Naive thymus-derived CD4-positive, alpha-beta T cell (primary cell): ENCODE measurements around the gene NLGN4X. TPM values are rescaled to one million over a fixed set of nuclear protein-coding genes. Genes with fewer than 3 reads are reported as not detected.

Experiments
- ATAC-seq: fragments of 150-1000 bp; cut with Tn5 transposase; 2 replicates; pipeline ENCODE4 v1.10.0; 2021; ENCODE audit warnings: mild to moderate bottlenecking, moderate library complexity
- CTCF ChIA-PET: fragments of 350-600 bp; sonication (Branson Sonifier 250); formaldehyde crosslinking; loops from one replicate; lab custom pipeline; 2021; ENCODE audit warnings: antibody characterized with exemption; lab: Charles Lee
- POLR2A ChIA-PET: fragments of 350-600 bp; sonication (Branson Sonifier 250); formaldehyde crosslinking; loops from one replicate; lab custom pipeline; 2021; ENCODE audit warnings: antibody characterized with exemption, inconsistent platforms; lab: Charles Lee
- DNase-seq, 9 donors: peaks; one replicate each; pipeline versions ENCODE4 v3.0.0 to v3.0.0-alpha.2; 2020 to 2022; ENCODE audit warnings: mixed read lengths in 1 of 9
- H3K27ac ChIP-seq: one replicate; pipeline ENCODE4 v1.7.0; 2013; ENCODE audit warnings: mild to moderate bottlenecking, low read depth, low read length, moderate library complexity
- H3K27me3 ChIP-seq, 2 donors: one replicate each; pipeline ENCODE4 v1.7.0; 2013; ENCODE audit warnings: low read length in 2 of 2, mild to moderate bottlenecking in 2 of 2, moderate library complexity in 2 of 2; ENCODE audit not compliant: control insufficient read depth in 2 of 2, insufficient read depth in 2 of 2
- H3K36me3 ChIP-seq, 3 experiments: 1 replicate in 2 of 3; 2 replicates in 1 of 3; pipeline ENCODE4 v1.7.0; 2013; ENCODE audit warnings: low read length in 3 of 3, mild to moderate bottlenecking in 3 of 3, moderate library complexity in 1 of 3; ENCODE audit not compliant: insufficient read depth in 3 of 3, control insufficient read depth in 2 of 3
- H3K4me1 ChIP-seq, 2 donors: one replicate each; pipeline ENCODE4 v1.7.0; 2013; ENCODE audit warnings: low read length in 2 of 2, mild to moderate bottlenecking in 2 of 2, moderate library complexity in 1 of 2; ENCODE audit not compliant: control insufficient read depth in 2 of 2, insufficient read depth in 2 of 2
- H3K4me3 ChIP-seq: 2 replicates; pipeline ENCODE4 v1.7.0; 2013; ENCODE audit warnings: mild to moderate bottlenecking, low read length
- H3K9me3 ChIP-seq, 3 experiments: 1 replicate in 2 of 3; 2 replicates in 1 of 3; pipeline ENCODE4 v1.7.0; 2013; ENCODE audit warnings: low read length in 3 of 3; ENCODE audit not compliant: control insufficient read depth in 2 of 3
- H3K27ac Mint-ChIP-seq, 9 donors: one replicate each; pipeline ENCODE4 v1.8.0; 2020 to 2022; ENCODE audit warnings: mixed read lengths in 9 of 9, mild to moderate bottlenecking in 8 of 9, moderate library complexity in 5 of 9, inconsistent platforms in 2 of 9
- H3K27me3 Mint-ChIP-seq, 5 donors: one replicate each; pipeline ENCODE4 v1.8.0; 2021 to 2022; ENCODE audit warnings: mixed read lengths in 5 of 5, mild to moderate bottlenecking in 1 of 5
- H3K36me3 Mint-ChIP-seq, 5 donors: one replicate each; pipeline ENCODE4 v1.8.0; 2020 to 2022; ENCODE audit warnings: mixed read lengths in 5 of 5, mild to moderate bottlenecking in 3 of 5, inconsistent platforms in 1 of 5
- H3K4me1 Mint-ChIP-seq, 7 donors: one replicate each; pipeline ENCODE4 v1.8.0; 2020 to 2022; ENCODE audit warnings: mixed read lengths in 7 of 7, mild to moderate bottlenecking in 3 of 7, inconsistent platforms in 1 of 7
- H3K4me3 Mint-ChIP-seq, 10 donors: one replicate each; pipeline ENCODE4 v1.8.0; 2020 to 2022; ENCODE audit warnings: mild to moderate bottlenecking in 10 of 10, mixed read lengths in 10 of 10, moderate library complexity in 6 of 10, inconsistent platforms in 2 of 10
- H3K9me3 Mint-ChIP-seq, 11 donors: one replicate each; pipeline ENCODE4 v1.8.0; 2020 to 2022; ENCODE audit warnings: mixed read lengths in 11 of 11, mild to moderate bottlenecking in 4 of 11, inconsistent platforms in 1 of 11, moderate library complexity in 1 of 11
- intact Hi-C, 2 donors: fragments of 100-400 bp; cut with micrococcal nuclease; formaldehyde crosslinking; loops; one replicate each; pipeline ENCODE4 v1.15.1; 2023
- polyA plus RNA-seq, 2 donors: library from polyadenylated mRNA; unstranded; fragments of 300-500 nt; fragmentation: Illumina TruSeq; gene quantifications; one replicate each; pipeline ENCODE4 v1.2.3, GENCODE V29; 2021
- total RNA-seq, 6 experiments: library from RNA in 5 of 6; stranded (reverse) in 5 of 6; gene quantifications; 1 replicate in 5 of 6; 2 replicates in 1 of 6; pipeline ENCODE4 v1.2.3 and lab custom pipeline; 2021 to 2026

The NLGN4X gene
- total and polyA plus RNA-seq, 7 experiments from 2014 or later, result 0.17 TPM; not detected in 6

- ChIA-PET CTCF (no interaction called here), POLR2A (no interaction called here)
- H3K4me3 ChIP-seq, result no peak overlapping the region
- no peak overlapping the region for H3K27ac ChIP-seq
- no peaks in the 10 kb centered on the region for H3K27me3 ChIP-seq
- no peaks in the 10 kb centered on the region for H3K4me1 Mint-ChIP-seq
- ATAC-seq (no peak), DNase-seq (no peak)
- no peaks in the 10 kb centered on the region for H3K27me3 Mint-ChIP-seq
- peaks cover 0 to 2% (median 0%) of the 10 kb centered on the region in 11 donors for H3K9me3 Mint-ChIP-seq
- H3K36me3 ChIP-seq, result no peaks in the 10 kb centered on the region
- no peak overlapping the region for H3K27ac Mint-ChIP-seq
- no peaks in the 10 kb centered on the region for H3K9me3 ChIP-seq
- H3K4me1 ChIP-seq, result no peaks in the 10 kb centered on the region
- no peak overlapping the region for H3K4me3 Mint-ChIP-seq
- no peaks in the 10 kb centered on the region for H3K36me3 Mint-ChIP-seq
- intact Hi-C loops, result no loop called here
Measured at GRCh38 chrX:6163721-6164120, 64.9 kb downstream of the NLGN4X start.

DNA sequence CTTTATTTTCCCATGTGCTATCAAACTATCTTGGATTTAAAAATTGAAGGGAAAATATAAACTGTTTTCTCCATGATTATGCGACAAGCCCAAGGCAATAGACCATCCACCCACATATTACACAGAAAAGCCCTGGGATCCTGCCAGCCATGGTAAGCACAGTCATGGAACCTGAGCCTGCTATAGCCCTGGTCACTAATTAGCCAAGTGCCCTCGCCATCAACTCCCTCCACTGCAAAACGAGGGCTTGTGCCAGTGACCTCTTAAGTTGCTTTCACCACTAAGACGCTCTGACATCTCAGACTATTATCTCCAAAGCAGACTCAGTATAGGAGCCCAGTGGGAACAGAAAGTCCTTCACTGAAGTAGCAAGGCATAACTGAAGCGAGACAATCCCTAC, 69.2 kb downstream of the NLGN4X start:
- intact Hi-C loops, result no loop called here
- Mint-ChIP-seq H3K4me1 (no peaks in the 10 kb centered on the region), H3K27ac (no peak overlapping the region), H3K4me3 (no peak overlapping the region), H3K36me3 (no peaks in the 10 kb centered on the region), H3K27me3 (no peaks in the 10 kb centered on the region), H3K9me3 (peaks cover 0 to 5% (median 0%) of the 10 kb centered on the region in 11 donors)
- CTCF ChIA-PET, result no interaction called here
- H3K27me3 ChIP-seq, result no peaks in the 10 kb centered on the region
- no peaks in the 10 kb centered on the region for H3K4me1 ChIP-seq
- H3K27ac ChIP-seq, result no peak overlapping the region
- no peak for ATAC-seq
- H3K9me3 ChIP-seq, result no peaks in the 10 kb centered on the region
- no peak overlapping the region for H3K4me3 ChIP-seq
- H3K36me3 ChIP-seq, result no peaks in the 10 kb centered on the region
- POLR2A ChIA-PET, result no interaction called here
- DNase-seq, result no peak

- no peaks in the 10 kb centered on the region for H3K36me3 ChIP-seq
- no peaks in the 10 kb centered on the region for H3K27me3 ChIP-seq
- ATAC-seq (no peak), DNase-seq (no peak)
- intact Hi-C loops, result no loop called here
- H3K4me3 ChIP-seq, result no peak overlapping the region
- ChIA-PET CTCF (no interaction called here), POLR2A (no interaction called here)
- Mint-ChIP-seq H3K36me3 (no peaks in the 10 kb centered on the region), H3K27ac (no peak overlapping the region), H3K4me1 (no peaks in the 10 kb centered on the region), H3K27me3 (no peaks in the 10 kb centered on the region), H3K9me3 (peaks cover 0 to 5% (median 0%) of the 10 kb centered on the region in 11 donors), H3K4me3 (no peak overlapping the region)
- no peaks in the 10 kb centered on the region for H3K4me1 ChIP-seq
- H3K9me3 ChIP-seq, result no peaks in the 10 kb centered on the region
- H3K27ac ChIP-seq, result no peak overlapping the region
Measured at GRCh38 chrX:6151971-6152370, 76.7 kb downstream of the NLGN4X start.

DNA sequence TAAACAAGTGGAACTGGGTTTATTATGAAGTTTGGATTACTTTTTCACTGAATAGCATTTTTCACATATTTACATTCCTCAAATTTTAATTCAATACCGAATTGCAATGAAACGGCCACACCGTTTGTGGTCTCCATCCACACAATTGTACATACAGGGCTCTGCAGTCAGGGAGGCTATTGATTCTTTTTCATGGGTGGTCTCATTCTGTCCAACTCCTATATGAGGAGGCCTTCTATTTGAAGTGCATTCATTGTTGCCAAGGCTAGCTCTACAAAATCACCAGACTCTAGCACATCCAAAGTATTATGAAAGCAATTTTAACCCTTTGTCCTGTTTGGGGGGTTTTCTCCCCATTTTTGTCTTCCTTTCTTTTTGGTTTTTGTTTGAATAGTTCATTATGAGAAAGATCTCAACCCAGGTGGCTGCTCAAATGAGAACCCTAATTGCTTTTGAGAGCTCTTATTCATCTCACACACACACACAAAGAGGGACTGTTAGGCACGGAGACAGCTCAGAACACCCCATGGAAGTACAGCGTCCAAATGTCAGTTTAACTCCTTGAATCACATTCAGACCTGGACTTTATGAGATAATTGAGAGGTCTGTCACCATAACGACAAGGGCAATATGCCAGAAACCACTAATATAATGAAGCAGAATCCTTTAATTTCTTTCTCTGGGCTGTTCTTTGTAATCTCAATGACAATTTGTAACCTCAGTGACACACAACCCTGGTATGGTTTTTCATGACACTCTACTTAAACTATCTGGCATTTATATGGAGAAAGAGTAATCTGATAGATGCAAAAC, 79.4 kb downstream of the NLGN4X start:
- intact Hi-C loops, result no loop called here
- Histone ChIP-seq H3K36me3 (no peaks in the 10 kb centered on the region), H3K27ac (no peak overlapping the region), H3K4me1 (no peaks in the 10 kb centered on the region), H3K4me3 (no peak overlapping the region), H3K27me3 (no peaks in the 10 kb centered on the region), H3K9me3 (no peaks in the 10 kb centered on the region)
- no peak overlapping the region for H3K4me3 Mint-ChIP-seq
- H3K27me3 Mint-ChIP-seq, result no peaks in the 10 kb centered on the region
- no peaks in the 10 kb centered on the region for H3K36me3 Mint-ChIP-seq
- POLR2A ChIA-PET, result no interaction called here
- no peak overlapping the region for H3K27ac Mint-ChIP-seq
- H3K9me3 Mint-ChIP-seq, result peaks cover 0 to 5% (median 0%) of the 10 kb centered on the region in 11 donors
- no peak for ATAC-seq
- H3K4me1 Mint-ChIP-seq, result no peaks in the 10 kb centered on the region
- CTCF ChIA-PET, result no interaction called here
- DNase-seq, result no peak

GRCh38 chrX:6134255-6134654, 94.4 kb downstream of the NLGN4X start:
- no peak for ATAC-seq
- H3K9me3 Mint-ChIP-seq, result peaks cover 0 to 5% (median 0%) of the 10 kb centered on the region in 11 donors

DNA sequence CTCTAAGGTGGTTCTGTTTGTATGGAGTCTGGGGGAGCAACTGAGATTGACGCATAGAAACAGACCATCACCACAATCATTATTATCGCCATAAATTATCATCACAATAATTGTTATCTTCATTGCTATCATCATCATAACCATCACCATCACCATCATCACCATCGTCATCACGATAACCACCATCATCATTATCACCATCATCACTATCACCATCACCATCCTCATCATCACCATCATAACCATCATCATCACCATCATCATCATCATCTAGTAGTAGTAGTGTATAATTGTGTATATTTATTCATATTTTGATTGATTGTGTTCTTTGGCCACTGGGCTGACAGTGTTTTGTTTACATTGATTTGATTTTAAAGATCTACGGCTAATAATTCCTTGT, 95.7 kb downstream of the NLGN4X start:
- ChIA-PET CTCF (no interaction called here), POLR2A (no interaction called here)
- no peaks in the 10 kb centered on the region for H3K36me3 Mint-ChIP-seq
- H3K27ac Mint-ChIP-seq, result no peak overlapping the region
- H3K4me3 ChIP-seq, result no peak overlapping the region
- no peaks in the 10 kb centered on the region for H3K36me3 ChIP-seq
- no peaks in the 10 kb centered on the region for H3K9me3 ChIP-seq
- peaks cover 0 to 5% (median 0%) of the 10 kb centered on the region in 5 donors for H3K27me3 Mint-ChIP-seq
- DNase-seq, result no peak
- no peak overlapping the region for H3K27ac ChIP-seq
- no peaks in the 10 kb centered on the region for H3K27me3 ChIP-seq
- no peaks in the 10 kb centered on the region for H3K4me1 ChIP-seq
- no peak for ATAC-seq
- no peak overlapping the region for H3K4me3 Mint-ChIP-seq
- peaks cover 0 to 5% (median 0%) of the 10 kb centered on the region in 11 donors for H3K9me3 Mint-ChIP-seq
- no peaks in the 10 kb centered on the region for H3K4me1 Mint-ChIP-seq
- intact Hi-C loops, result no loop called here

More at GRCh38 chrX:6134255-6134654, 94.4 kb downstream of the NLGN4X start:
- no peaks in the 10 kb centered on the region for H3K36me3 Mint-ChIP-seq
- no peak overlapping the region for H3K4me3 Mint-ChIP-seq
- peaks cover 0 to 5% (median 0%) of the 10 kb centered on the region in 5 donors for H3K27me3 Mint-ChIP-seq
- no peak overlapping the region for H3K27ac ChIP-seq
- no peak overlapping the region for H3K27ac Mint-ChIP-seq
- no peaks in the 10 kb centered on the region for H3K9me3 ChIP-seq
- intact Hi-C loops, result no loop called here
- H3K36me3 ChIP-seq, result no peaks in the 10 kb centered on the region
- no peaks in the 10 kb centered on the region for H3K27me3 ChIP-seq
- DNase-seq, result no peak
- no peaks in the 10 kb centered on the region for H3K4me1 ChIP-seq
- CTCF ChIA-PET, result no interaction called here
- no peak overlapping the region for H3K4me3 ChIP-seq
- POLR2A ChIA-PET, result no interaction called here
- H3K4me1 Mint-ChIP-seq, result no peaks in the 10 kb centered on the region

GRCh38 chrX:6131287-6131686, 97.4 kb downstream of the NLGN4X start:
- Histone ChIP-seq H3K36me3 (no peaks in the 10 kb centered on the region), H3K27ac (no peak overlapping the region), H3K27me3 (no peaks in the 10 kb centered on the region), H3K4me1 (no peaks in the 10 kb centered on the region), H3K4me3 (no peak overlapping the region), H3K9me3 (no peaks in the 10 kb centered on the region)
- H3K9me3 Mint-ChIP-seq, result peaks cover 0 to 4% (median 0%) of the 10 kb centered on the region in 11 donors
- H3K36me3 Mint-ChIP-seq, result no peaks in the 10 kb centered on the region
- no peaks in the 10 kb centered on the region for H3K4me1 Mint-ChIP-seq
- no peak overlapping the region for H3K27ac Mint-ChIP-seq
- ChIA-PET POLR2A (no interaction called here), CTCF (no interaction called here)
- no peak overlapping the region for H3K4me3 Mint-ChIP-seq
- ATAC-seq (no peak), DNase-seq (no peak)
- peaks cover 0 to 5% (median 0%) of the 10 kb centered on the region in 5 donors for H3K27me3 Mint-ChIP-seq
- intact Hi-C loops, result no loop called here
